ENCODE measurements around the gene MBD1. TPM values are rescaled to one million over a fixed set of nuclear protein-coding genes. Genes with fewer than 3 reads are reported as not detected.
"Not testable (repeated sequence)": the region's sequence is repeated elsewhere in the genome, so short reads cannot be mapped to it uniquely, and the experiment has no call there.

The MBD1 gene
- total RNA-seq, 1 donor from 2014 or later, result 117 TPM

- intact Hi-C loops (cut with micrococcal nuclease), result loop anchor here (1.0 kb wide), 5 partner anchors 9 to 59 kb away; partner anchors contain the start of gene CXXC1
- CTCF ChIA-PET, result interaction anchor here (1.0 to 1.1 kb wide), 2 partner anchors 16 to 60 kb away, joined by 3 to 8 read pairs; partner anchors contain the start of gene MBD1
- DNase-seq, result peak; percentile 73
- H3K36me3 Mint-ChIP-seq (ENCODE audit: low read depth), result no peaks in the 10 kb centered on the region
- no peak for TF ChIP-seq CTCF (IDR thresholded peaks at IDR 0.05)
- POLR2A ChIA-PET, result interaction anchor here (1.0 to 1.7 kb wide), 4 partner anchors 10 to 77 kb away, joined by 3 to 17 read pairs (median 6); partner anchors contain the start of genes MBD1 and SKA1
- H3K4me3 Mint-ChIP-seq, result peak overlapping the region; percentile 83
- peak overlapping the region; percentile 41 for H3K27ac Mint-ChIP-seq
- ATAC-seq (ENCODE audit: low read depth), result peak; percentile 99
- no peaks in the 10 kb centered on the region for H3K9me3 Mint-ChIP-seq
- H3K27me3 Mint-ChIP-seq, result no peaks in the 10 kb centered on the region
- peaks cover 14% of the 10 kb centered on the region for H3K4me1 Mint-ChIP-seq
Observed at GRCh38 chr18:50297621-50298442, 16.5 kb upstream of the MBD1 start.

DNA sequence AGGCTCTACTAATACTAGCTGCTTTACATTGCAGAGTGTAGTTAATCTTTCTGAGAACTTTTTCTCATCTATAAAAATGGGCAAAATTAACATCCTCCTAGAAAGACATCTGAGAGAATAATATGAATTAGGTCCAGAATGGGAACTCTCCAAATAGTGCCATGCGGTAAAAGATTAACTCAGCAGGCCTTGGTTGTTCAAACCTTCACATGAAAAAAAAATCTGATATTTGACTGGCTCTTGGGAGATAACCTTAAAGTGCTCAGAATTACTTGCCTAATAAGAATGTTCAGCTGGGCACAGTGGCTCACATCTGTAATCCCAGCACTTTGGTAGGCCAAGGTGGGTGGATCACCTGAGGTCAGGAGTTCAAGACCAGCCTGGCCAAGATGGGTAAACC, 11.7 kb upstream of the MBD1 start:
- DNase-seq (no peak), ATAC-seq (ENCODE audit: low read depth) (no peak)
- Mint-ChIP-seq H3K9me3 (no peaks in the 10 kb centered on the region), H3K4me1 (peaks cover 17% of the 10 kb centered on the region), H3K4me3 (no peak overlapping the region), H3K36me3 (ENCODE audit: low read depth) (peaks cover 1% of the 10 kb centered on the region), H3K27me3 (no peaks in the 10 kb centered on the region), H3K27ac (no peak overlapping the region)
- ChIA-PET CTCF (interaction anchor here (0.9 to 1.6 kb wide), 3 partner anchors 25 to 64 kb away, joined by 3 to 5 read pairs (median 5); no protein-coding TSS in a partner anchor), POLR2A (no interaction called here)
- no peak for TF ChIP-seq CTCF (IDR thresholded peaks at IDR 0.05)
- intact Hi-C loops (cut with micrococcal nuclease), result no loop called here

DNA sequence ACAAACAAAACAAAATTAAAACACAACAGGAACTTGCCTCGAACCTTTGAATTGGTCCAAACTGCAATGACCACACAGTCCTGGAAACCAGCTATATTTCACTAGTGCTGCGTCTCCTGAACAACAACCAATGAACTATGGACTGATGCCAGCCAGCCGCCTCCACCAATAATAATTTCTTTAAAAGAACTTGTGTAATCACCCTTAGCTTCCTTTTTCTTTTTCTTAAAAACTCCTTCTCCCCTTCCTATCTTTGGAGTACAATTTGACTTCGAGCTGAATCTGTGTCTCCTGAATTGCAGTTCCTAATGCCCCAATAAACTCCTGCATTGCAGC, 7.8 kb upstream of the MBD1 start:
- CTCF ChIA-PET, result interaction anchor here (1.0 to 2.1 kb wide), 3 partner anchors 20 to 68 kb away, joined by 4 to 8 read pairs (median 5); no protein-coding TSS in a partner anchor

GRCh38 chr18:50288348-50289107, 7.2 kb upstream of the MBD1 start:
- not testable (repeated sequence) for H3K27me3 Mint-ChIP-seq; H3K9me3 Mint-ChIP-seq; DNase-seq; ATAC-seq (ENCODE audit: low read depth)
- peak overlapping the region; percentile 99 for H3K4me3 Mint-ChIP-seq
- intact Hi-C loops (cut with micrococcal nuclease), result loop anchor here (5.0 kb wide), 2 partner anchors 679 to 1336 kb away; partner anchors contain the start of genes ELAC1 and SMAD7
- CTCF ChIA-PET, result interaction anchor here (1.0 to 2.1 kb wide), 3 partner anchors 20 to 69 kb away, joined by 4 to 8 read pairs (median 5); no protein-coding TSS in a partner anchor
- H3K36me3 Mint-ChIP-seq (ENCODE audit: low read depth), result peaks cover 39% of the 10 kb centered on the region
- peaks cover 23% of the 10 kb centered on the region for H3K4me1 Mint-ChIP-seq
- POLR2A ChIA-PET, result interaction anchor here (1.0 kb wide), 2 partner anchors 8 to 20 kb away, joined by 3 to 4 read pairs; partner anchors contain the start of gene MBD1
- peak overlapping the region; percentile 95 for H3K27ac Mint-ChIP-seq

More for the DNA sequence above, 7.8 kb upstream of the MBD1 start:
- Mint-ChIP-seq H3K4me3 (peak overlapping the region; percentile 58), H3K36me3 (ENCODE audit: low read depth) (peaks cover 33% of the 10 kb centered on the region), H3K27ac (peak overlapping the region; percentile 53), H3K27me3 (no peaks in the 10 kb centered on the region), H3K9me3 (no peaks in the 10 kb centered on the region), H3K4me1 (peaks cover 23% of the 10 kb centered on the region)
- DNase-seq (no peak), ATAC-seq (ENCODE audit: low read depth) (no peak)
- TF ChIP-seq CTCF (IDR thresholded peaks at IDR 0.05), result no peak
- POLR2A ChIA-PET, result interaction anchor here (1.0 kb wide), 1 partner anchor 8 kb away, joined by 3 read pairs; the partner anchor contains the start of gene MBD1
- intact Hi-C loops (cut with micrococcal nuclease), result loop anchor here (5.0 kb wide), 2 partner anchors 678 to 1337 kb away; partner anchors contain the start of genes ELAC1 and SMAD7

All from activated B cell treated with CpG ODN at 0.5 μM for 24 hours (primary cell).